KMS-11 (cell line): ENCODE measurements around the gene DENND11.

Experiments used
- H2AFZ ChIP-seq: fragments of 200-600 bp; sonication (generic); 2 replicates; pipeline ENCODE4 v1.6.1; 2016; ENCODE audit warnings: antibody characterized with exemption, mixed run types, low read depth
- H3K27ac ChIP-seq: fragments of 200-600 bp; sonication (generic); 2 replicates; pipeline ENCODE4 v1.6.1; 2016; ENCODE audit warnings: mild to moderate bottlenecking, mixed run types
- H3K27me3 ChIP-seq: fragments of 200-600 bp; sonication (generic); 2 replicates; pipeline ENCODE4 v1.6.1; 2017; ENCODE audit warnings: mild to moderate bottlenecking, low read depth, mixed run types, moderate library complexity; ENCODE audit not compliant: insufficient read depth
- H3K36me3 ChIP-seq: fragments of 200-600 bp; sonication (generic); 2 replicates; pipeline ENCODE4 v1.6.1; 2017; ENCODE audit warnings: mild to moderate bottlenecking, mixed run types; ENCODE audit not compliant: insufficient read depth
- H3K4me1 ChIP-seq: fragments of 200-600 bp; sonication (generic); 2 replicates; pipeline ENCODE4 v1.6.1; 2016; ENCODE audit warnings: mild to moderate bottlenecking, low read depth, mixed run types; ENCODE audit not compliant: poor library complexity, severe bottlenecking
- H3K4me2 ChIP-seq: fragments of 200-600 bp; sonication (generic); 2 replicates; pipeline ENCODE4 v1.7.0; 2016; ENCODE audit warnings: mild to moderate bottlenecking, mixed run types
- H3K4me3 ChIP-seq: fragments of 200-600 bp; sonication (generic); IDR thresholded peaks from 2 replicates; pipeline ENCODE4 v1.6.1; 2017; ENCODE audit warnings: low read depth, low read length, mixed read lengths; ENCODE audit not compliant: insufficient read depth
- H3K79me2 ChIP-seq: fragments of 200-600 bp; sonication (generic); 2 replicates; pipeline ENCODE4 v1.6.1; 2016; ENCODE audit warnings: low read depth, mixed run types; ENCODE audit not compliant: insufficient read depth
- H3K9ac ChIP-seq: fragments of 200-600 bp; sonication (generic); 2 replicates; pipeline ENCODE4 v1.6.1; 2016; ENCODE audit warnings: mild to moderate bottlenecking, mixed run types
- H4K20me1 ChIP-seq: fragments of 200-600 bp; sonication (generic); 2 replicates; pipeline ENCODE4 v1.6.1; 2016; ENCODE audit warnings: mild to moderate bottlenecking, mixed run types; ENCODE audit not compliant: insufficient read depth
- CTCF ChIP-seq: fragments of 200-600 bp; sonication (generic); conservative IDR thresholded peaks from 2 replicates; pipeline ENCODE4 v1.6.1; 2017; ENCODE audit warnings: low read depth, mild to moderate bottlenecking, antibody characterized with exemption, low read length, moderate library complexity, mixed read lengths

The DENND11 gene

DNA sequence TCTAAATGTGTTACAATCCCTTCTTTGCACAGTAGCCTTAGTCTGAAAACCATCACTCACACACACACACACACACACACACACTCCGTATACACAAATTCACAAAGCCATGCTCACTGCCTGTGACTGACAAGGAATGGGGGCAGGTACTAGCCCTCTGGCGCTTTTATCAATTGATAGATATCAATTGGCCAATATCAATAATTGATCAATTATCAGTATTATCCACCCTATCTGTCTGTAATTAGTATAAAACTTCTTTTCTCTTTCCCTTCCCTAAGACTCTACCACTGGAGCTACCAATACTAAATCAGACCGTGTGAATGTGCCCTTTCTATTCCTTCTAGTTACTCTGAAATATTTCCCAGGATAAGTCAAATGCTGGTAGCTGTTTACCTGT, 2.1 kb downstream of the DENND11 start:
- H3K4me3 ChIP-seq, result no peak overlapping the region
- H4K20me1 ChIP-seq, result no peaks in the 10 kb centered on the region
- H3K36me3 ChIP-seq, result no peaks in the 10 kb centered on the region
- no peak overlapping the region for H3K4me2 ChIP-seq
- H3K27me3 ChIP-seq, result no peaks in the 10 kb centered on the region
- no peak overlapping the region for H3K9ac ChIP-seq
- H2AFZ ChIP-seq, result no peak overlapping the region
- no peak overlapping the region for H3K27ac ChIP-seq
- no peak for TF ChIP-seq CTCF
- peaks cover 30% of the 10 kb centered on the region for H3K4me1 ChIP-seq
- no peaks in the 10 kb centered on the region; the same call in 1 of the 2 replicates for H3K79me2 ChIP-seq

- no peak for TF ChIP-seq CTCF
- Histone ChIP-seq H3K79me2 (no peaks in the 10 kb centered on the region; the same call in 1 of the 2 replicates), H3K4me1 (peaks cover 30% of the 10 kb centered on the region), H3K27ac (no peak overlapping the region), H3K9ac (no peak overlapping the region), H3K27me3 (no peaks in the 10 kb centered on the region), H2AFZ (no peak overlapping the region), H3K4me3 (no peak overlapping the region), H3K36me3 (no peaks in the 10 kb centered on the region), H3K4me2 (no peak overlapping the region), H4K20me1 (no peaks in the 10 kb centered on the region)
Observed at GRCh38 chr7:141698247-141699015, 3.5 kb downstream of the DENND11 start.

DNA sequence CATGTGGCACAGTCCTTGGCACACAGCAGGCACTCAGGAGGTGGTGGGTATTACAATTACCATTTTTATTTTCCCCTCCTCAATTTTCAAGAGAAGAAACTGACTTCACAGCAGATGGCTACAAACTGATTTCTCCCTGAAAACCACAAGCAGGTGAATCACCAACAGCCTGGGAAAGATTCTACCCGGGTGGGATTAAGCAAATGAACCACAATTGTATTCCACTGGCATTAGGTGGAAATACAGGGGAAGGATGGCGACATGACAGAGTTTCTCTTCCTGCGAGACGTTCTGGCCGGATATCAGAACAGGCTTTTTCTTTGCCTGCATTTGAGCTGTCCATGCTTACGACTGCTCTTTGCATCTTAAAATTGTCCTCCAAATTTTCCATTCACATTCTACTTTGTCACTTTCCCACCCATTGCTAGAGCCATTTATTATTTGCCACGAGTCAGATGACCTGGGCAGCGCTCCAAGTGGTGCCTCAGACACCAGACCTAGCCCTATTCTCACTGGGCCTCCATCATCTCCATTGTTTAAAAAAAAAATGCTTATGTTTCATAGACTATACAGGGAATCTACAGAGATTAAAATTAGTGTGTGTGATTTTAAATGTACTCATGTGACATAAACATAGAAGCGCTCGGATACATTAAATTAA, 4.6 kb downstream of the DENND11 start:
- no peak for TF ChIP-seq CTCF
- Histone ChIP-seq H3K79me2 (no peaks in the 10 kb centered on the region; the same call in 1 of the 2 replicates), H3K27ac (no peak overlapping the region), H3K4me1 (peaks cover 22% of the 10 kb centered on the region), H2AFZ (no peak overlapping the region), H4K20me1 (no peaks in the 10 kb centered on the region), H3K4me3 (no peak overlapping the region), H3K4me2 (no peak overlapping the region), H3K36me3 (no peaks in the 10 kb centered on the region), H3K27me3 (no peaks in the 10 kb centered on the region), H3K9ac (no peak overlapping the region)

GRCh38 chr7:141696348-141696747, 5.6 kb downstream of the DENND11 start:
- no peak overlapping the region for H3K27ac ChIP-seq

More at GRCh38 chr7:141696348-141696747, 5.6 kb downstream of the DENND11 start:
- Histone ChIP-seq H3K4me2 (no peak overlapping the region), H3K27me3 (no peaks in the 10 kb centered on the region), H4K20me1 (no peaks in the 10 kb centered on the region), H3K9ac (no peak overlapping the region), H3K4me1 (peaks cover 22% of the 10 kb centered on the region), H3K79me2 (no peaks in the 10 kb centered on the region; the same call in 1 of the 2 replicates), H3K36me3 (no peaks in the 10 kb centered on the region), H2AFZ (no peak overlapping the region), H3K4me3 (no peak overlapping the region)
- TF ChIP-seq CTCF, result no peak
